Testis (tissue), 3 donors: ENCODE results near the gene RFX2. TPM values are rescaled to one million over a fixed set of nuclear protein-coding genes. Genes with fewer than 3 reads are reported as not detected.

Source experiments
- DNase-seq: peaks from one replicate; pipeline ENCODE4 v3.0.0-alpha.2; 2019
- H3K27ac ChIP-seq, 2 donors: fragments of 200-600 bp; sonication (generic); one replicate each; pipeline ENCODE4 v1.5.1; 2019
- H3K27me3 ChIP-seq: fragments of 200-600 bp; sonication (generic); one replicate; pipeline ENCODE4 v1.5.1; 2019
- H3K36me3 ChIP-seq: fragments of 200-600 bp; sonication (generic); one replicate; pipeline ENCODE4 v1.5.1; 2017; ENCODE audit warnings: low read depth; ENCODE audit errors: missing control alignments
- H3K4me1 ChIP-seq: fragments of 200-600 bp; sonication (generic); one replicate; pipeline ENCODE4 v1.5.1; 2019
- H3K4me3 ChIP-seq, 2 donors: fragments of 200-600 bp; sonication (generic); one replicate each; pipeline ENCODE4 v1.5.1; 2017 to 2019
- H3K9me3 ChIP-seq: fragments of 200-600 bp; sonication (generic); one replicate; pipeline ENCODE4 v1.5.1; 2017
- POLR2A ChIP-seq: fragments of 450-650 bp; IDR thresholded peaks from one replicate; pipeline ENCODE4 v1.6.1; 2017; ENCODE audit warnings: antibody characterized with exemption, mild to moderate bottlenecking, moderate library complexity
- WGBS, 2 donors: methylation state at CpG; one replicate each; pipeline ENCODE4 v1.1.5; 2018; 5-methylcytosine and 5-hydroxymethylcytosine counted together
- intact Hi-C: fragments of 100-400 bp; cut with DNase I; formaldehyde crosslinking; loops from one replicate; pipeline ENCODE4 v1.15.1; 2023; ENCODE audit warnings: low total_unique reads
- polyA plus RNA-seq: library from polyadenylated mRNA; stranded (reverse); fragments of 350-450 nt; fragmentation: Illumina TruSeq; extraction: RNeasy Lipid Tissue Mini Kit (QIAGEN cat#74804); gene quantifications from one replicate; pipeline ENCODE4 v1.2.3, GENCODE V29; 2014; ENCODE audit warnings: low read depth, low replicate concordance; ENCODE audit not compliant: insufficient read depth
- total RNA-seq, 2 donors: library from RNA; depleted of rRNA; stranded (reverse); fragments of >200 nt; gene quantifications; one replicate each; pipeline ENCODE4 v1.2.3, GENCODE V29; 2016
- TF ChIP-seq, protein P1 (sequence below), 3 experiments: fragments of 450-650 bp in 2 of 3; fragments of 200-600 bp in 1 of 3; sonication (generic) in 1 of 3; IDR thresholded peaks; one replicate each; pipeline ENCODE4 v1.5.1; 2016 to 2019; ENCODE audit warnings: antibody characterized with exemption in 3 of 3, mild to moderate bottlenecking in 2 of 3, moderate library complexity in 1 of 3

The RFX2 gene
- total and polyA plus RNA-seq, 3 donors from 2014 or later: 92.9 to 197 (median 127) TPM

DNA sequence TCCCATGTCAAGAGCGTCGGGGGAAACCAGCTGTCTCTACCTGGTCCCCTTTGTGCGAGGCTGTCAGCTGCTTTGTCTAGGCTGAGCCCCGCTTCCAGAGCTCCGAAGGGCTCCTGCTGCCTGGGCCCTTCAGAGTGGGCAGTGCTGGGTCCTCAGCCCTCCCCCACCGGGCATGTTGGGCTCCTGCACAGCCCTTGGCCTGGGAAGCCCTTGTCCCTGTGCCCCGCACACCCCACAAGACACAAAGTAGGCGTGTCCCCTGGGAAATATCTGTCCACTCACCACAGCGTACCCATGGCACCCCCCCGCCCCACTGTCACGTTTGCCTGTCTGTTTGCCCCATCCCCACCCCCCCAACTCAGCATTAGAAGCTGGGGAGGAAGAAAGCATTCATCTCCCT lies 92.7 kb downstream of the RFX2 start:
- Histone ChIP-seq H3K27me3 (no peaks in the 10 kb centered on the region), H3K27ac (no peak overlapping the region), H3K9me3 (no peaks in the 10 kb centered on the region), H3K4me3 (no peak overlapping the region), H3K36me3 (no peaks in the 10 kb centered on the region), H3K4me1 (peaks cover 8% of the 10 kb centered on the region)
- intact Hi-C loops: no loop called here
- DNase-seq: no peak
- TF ChIP-seq, protein P1, sequence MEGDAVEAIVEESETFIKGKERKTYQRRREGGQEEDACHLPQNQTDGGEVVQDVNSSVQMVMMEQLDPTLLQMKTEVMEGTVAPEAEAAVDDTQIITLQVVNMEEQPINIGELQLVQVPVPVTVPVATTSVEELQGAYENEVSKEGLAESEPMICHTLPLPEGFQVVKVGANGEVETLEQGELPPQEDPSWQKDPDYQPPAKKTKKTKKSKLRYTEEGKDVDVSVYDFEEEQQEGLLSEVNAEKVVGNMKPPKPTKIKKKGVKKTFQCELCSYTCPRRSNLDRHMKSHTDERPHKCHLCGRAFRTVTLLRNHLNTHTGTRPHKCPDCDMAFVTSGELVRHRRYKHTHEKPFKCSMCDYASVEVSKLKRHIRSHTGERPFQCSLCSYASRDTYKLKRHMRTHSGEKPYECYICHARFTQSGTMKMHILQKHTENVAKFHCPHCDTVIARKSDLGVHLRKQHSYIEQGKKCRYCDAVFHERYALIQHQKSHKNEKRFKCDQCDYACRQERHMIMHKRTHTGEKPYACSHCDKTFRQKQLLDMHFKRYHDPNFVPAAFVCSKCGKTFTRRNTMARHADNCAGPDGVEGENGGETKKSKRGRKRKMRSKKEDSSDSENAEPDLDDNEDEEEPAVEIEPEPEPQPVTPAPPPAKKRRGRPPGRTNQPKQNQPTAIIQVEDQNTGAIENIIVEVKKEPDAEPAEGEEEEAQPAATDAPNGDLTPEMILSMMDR (IDR thresholded peaks at IDR 0.05): no peak
- no peak for TF ChIP-seq POLR2A
- WGBS, 2 donors: 95 to 96% methylated on average over 8 to 11 of the region's 11 CpGs

DNA sequence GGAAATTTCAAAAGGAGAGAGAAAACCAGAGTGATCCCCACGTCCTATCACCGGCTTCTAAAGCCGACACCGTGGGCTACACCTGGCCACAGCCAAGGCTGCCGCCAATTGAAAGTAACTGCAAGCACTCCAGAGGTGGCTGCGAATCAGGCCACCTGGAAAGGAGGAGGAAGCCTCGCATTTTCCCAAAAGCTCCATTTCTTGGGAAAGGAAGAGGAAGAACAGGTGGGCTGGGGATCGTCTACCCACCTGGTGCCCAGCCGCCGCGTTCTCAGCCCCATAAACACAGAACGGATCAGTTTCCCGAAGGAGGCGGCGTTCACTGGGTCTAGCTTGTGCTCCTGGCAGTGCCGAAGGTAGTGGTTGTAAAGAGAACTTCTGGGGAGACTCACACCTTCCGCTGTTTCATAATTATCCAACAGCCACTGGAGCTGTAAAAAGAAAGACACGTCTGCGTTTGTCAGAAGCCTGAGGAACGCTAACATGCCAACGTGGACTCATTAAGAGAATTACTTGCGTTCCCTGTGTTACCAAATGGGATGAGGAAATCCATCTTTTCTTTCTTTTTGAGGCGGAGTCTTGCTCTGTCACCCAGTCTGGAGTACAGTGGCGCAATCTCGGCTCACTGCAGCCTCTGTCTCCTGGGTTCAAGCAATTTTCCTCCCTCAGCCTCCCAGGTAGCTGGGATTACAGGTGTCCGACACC lies 94.3 kb downstream of the RFX2 start:
- 93 to 94% methylated on average over 26 of the region's 26 CpGs for WGBS, 2 donors
- no peaks in the 10 kb centered on the region for H3K36me3 ChIP-seq
- no peak for DNase-seq
- TF ChIP-seq, protein P1 (IDR thresholded peaks at IDR 0.05): no peak
- no peaks in the 10 kb centered on the region for H3K4me1 ChIP-seq
- intact Hi-C loops: no loop called here
- no peak overlapping the region for H3K4me3 ChIP-seq
- no peaks in the 10 kb centered on the region for H3K27me3 ChIP-seq
- H3K9me3 ChIP-seq: no peaks in the 10 kb centered on the region
- H3K27ac ChIP-seq: no peak overlapping the region

DNA sequence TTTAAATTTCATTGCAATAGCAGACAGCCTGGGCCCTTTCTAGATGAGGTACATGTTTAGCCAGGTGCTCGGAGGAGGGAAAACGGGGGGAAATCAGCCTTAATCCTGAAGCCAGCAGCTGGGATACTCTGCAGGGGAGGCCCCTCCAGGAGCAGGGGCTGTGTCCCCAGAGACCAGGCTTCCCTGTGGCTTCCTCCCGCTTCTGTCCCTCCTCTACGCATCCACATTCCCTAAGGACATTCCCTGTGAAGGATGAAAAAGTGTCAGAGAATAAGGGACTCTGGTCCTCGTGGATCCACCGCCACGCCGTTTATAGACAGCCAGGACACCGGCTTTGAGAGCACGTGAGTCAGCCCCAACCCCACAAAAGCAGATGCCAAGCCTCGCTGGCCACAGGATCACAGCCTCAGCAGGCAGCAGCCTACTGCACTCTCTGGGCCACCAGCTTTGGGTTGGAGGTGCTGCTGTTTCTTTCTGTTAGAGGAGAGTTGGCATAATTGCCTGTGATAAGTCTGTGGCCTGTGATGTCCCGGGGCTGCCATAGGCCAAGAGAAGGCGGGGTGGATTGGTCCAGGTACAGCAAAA lies 95.7 kb downstream of the RFX2 start:
- Histone ChIP-seq H3K27ac (no peak overlapping the region), H3K4me3 (no peak overlapping the region), H3K27me3 (no peaks in the 10 kb centered on the region), H3K36me3 (no peaks in the 10 kb centered on the region), H3K4me1 (no peaks in the 10 kb centered on the region), H3K9me3 (no peaks in the 10 kb centered on the region)
- intact Hi-C loops: no loop called here
- no peak for DNase-seq
- TF ChIP-seq, protein P1 (IDR thresholded peaks at IDR 0.05): no peak
- TF ChIP-seq POLR2A: no peak
- WGBS, 2 donors: 87 to 93% methylated on average over 11 to 13 of the region's 13 CpGs

DNA sequence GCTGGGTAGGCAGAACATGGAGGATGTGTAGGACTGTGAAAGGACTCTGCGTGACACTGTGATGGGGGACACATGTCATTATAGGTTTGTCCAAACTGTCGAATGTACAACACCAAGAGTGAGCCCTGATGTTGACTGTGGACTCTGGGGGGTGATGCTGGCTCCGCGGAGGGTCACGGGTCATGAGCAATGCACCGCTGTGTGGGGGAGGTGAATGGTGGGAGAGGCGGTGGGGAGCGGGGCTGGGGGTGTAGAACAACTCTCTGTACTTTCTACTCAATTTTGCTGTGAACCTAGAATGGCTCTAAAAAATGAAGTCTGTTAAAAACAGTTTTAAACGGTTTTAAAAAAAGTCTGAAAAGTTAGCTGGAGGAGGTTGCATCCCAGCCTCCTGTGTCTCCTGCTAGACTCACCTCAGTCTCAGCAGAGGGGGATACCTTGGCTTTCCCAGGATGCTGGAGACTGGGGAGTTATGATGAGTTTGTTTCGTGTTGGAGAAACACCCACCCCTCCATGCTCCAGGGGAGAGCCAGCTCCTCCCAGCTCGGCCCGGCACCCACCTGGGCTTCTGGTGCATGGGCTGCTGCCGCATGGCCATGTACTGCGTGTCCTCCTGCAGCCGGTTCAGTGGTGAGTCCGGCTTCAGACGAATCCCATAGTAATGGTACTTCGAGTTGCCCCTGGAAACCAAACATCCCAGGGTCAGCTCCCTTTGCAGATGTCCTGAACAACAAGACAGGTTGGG lies 97.7 kb downstream of the RFX2 start:
- intact Hi-C loops: no loop called here
- TF ChIP-seq, protein P1 (IDR thresholded peaks at IDR 0.05): no peak
- TF ChIP-seq POLR2A: no peak
- Histone ChIP-seq H3K4me3 (no peak overlapping the region), H3K27me3 (no peaks in the 10 kb centered on the region), H3K4me1 (no peaks in the 10 kb centered on the region), H3K27ac (no peak overlapping the region), H3K9me3 (no peaks in the 10 kb centered on the region), H3K36me3 (no peaks in the 10 kb centered on the region)
- 83 to 84% methylated on average over 17 to 18 of the region's 18 CpGs for WGBS, 2 donors
- no peak for DNase-seq
